OCI-LY3 (cell line): ENCODE results near the gene SGCE.

ENCODE experiments used
- H2AFZ ChIP-seq: fragments of 200-600, 300-600 bp; shearing (Covaris generic); 2 replicates; pipeline ENCODE4 v1.6.0; 2014; ENCODE audit warnings: antibody characterized with exemption, low read depth, low read length
- H3K27ac ChIP-seq: fragments of 200-600, 300-600 bp; sonication (generic); 2 replicates; pipeline ENCODE4 v1.5.1; 2014; ENCODE audit warnings: mild to moderate bottlenecking, low read length, moderate library complexity, mixed read lengths
- H3K27me3 ChIP-seq: fragments of 200-600, 300-600 bp; sonication (generic); 2 replicates; pipeline ENCODE4 v1.6.1; 2014; ENCODE audit warnings: low read depth, low read length, mixed read lengths
- H3K36me3 ChIP-seq: fragments of 200-600, 300-600 bp; sonication (generic); replicated peaks from 2 replicates; pipeline ENCODE3; 2014; ENCODE audit warnings: low read depth, low read length, mixed read lengths
- H3K4me1 ChIP-seq: fragments of 300-600, 200-600 bp; sonication (generic); 2 replicates; pipeline ENCODE4 v1.6.1; 2014; ENCODE audit warnings: low read length, mixed read lengths
- H3K4me2 ChIP-seq: fragments of 200-600, 300-600 bp; sonication (generic); 2 replicates; pipeline ENCODE4 v1.6.1; 2014; ENCODE audit warnings: low read length, mixed read lengths
- H3K4me3 ChIP-seq: fragments of 300-600, 200-600 bp; sonication (generic); 2 replicates; pipeline ENCODE4 v1.5.1; 2014; ENCODE audit warnings: antibody characterized with exemption, mild to moderate bottlenecking, low read length, moderate library complexity
- H3K79me2 ChIP-seq: fragments of 300-600, 200-600 bp; shearing (Covaris generic); 2 replicates; pipeline ENCODE4 v1.6.1; 2014; ENCODE audit warnings: mild to moderate bottlenecking, low read length, mixed read lengths
- H3K9ac ChIP-seq: fragments of 300-600, 200-600 bp; shearing (Covaris generic); 2 replicates; pipeline ENCODE4 v1.6.0; 2014; ENCODE audit warnings: mild to moderate bottlenecking, low read length, moderate library complexity
- H3K9me3 ChIP-seq: fragments of 200-600, 300-600 bp; shearing (Covaris generic); 2 replicates; pipeline ENCODE4 v1.6.1; 2014; ENCODE audit warnings: low read length, mixed read lengths; ENCODE audit not compliant: insufficient read depth
- H4K20me1 ChIP-seq: fragments of 200-600, 300-600 bp; sonication (generic); 2 replicates; pipeline ENCODE4 v1.6.1; 2016; ENCODE audit warnings: low read length, mixed read lengths; ENCODE audit not compliant: insufficient read depth
- CTCF ChIP-seq: fragments of 200-600, 300-600 bp; sonication (generic); IDR thresholded peaks from 2 replicates; pipeline ENCODE4 v1.5.1; 2014; ENCODE audit warnings: antibody characterized with exemption, low read length, low read depth
- EZH2phosphoT487 ChIP-seq: fragments of 200-600 bp; shearing (Covaris generic); IDR thresholded peaks from 2 replicates; pipeline ENCODE4 v1.6.1; 2018; ENCODE audit warnings: antibody characterized with exemption, mixed run types, low read depth

The SGCE gene

GRCh38 chr7:94580601-94581000 lies 75.3 kb downstream of the SGCE start:
- H3K27me3 ChIP-seq = no peaks in the 10 kb centered on the region
- TF ChIP-seq CTCF (no peak), EZH2phosphoT487 (no peak)
- H3K9me3 ChIP-seq = peaks cover 9% of the 10 kb centered on the region
- no peaks in the 10 kb centered on the region for H3K4me1 ChIP-seq
- peaks cover 11% of the 10 kb centered on the region for H3K36me3 ChIP-seq
- H3K4me3 ChIP-seq = no peak overlapping the region
- H3K4me2 ChIP-seq = no peak overlapping the region
- H3K9ac ChIP-seq = no peak overlapping the region
- no peak overlapping the region for H2AFZ ChIP-seq
- no peaks in the 10 kb centered on the region for H3K79me2 ChIP-seq
- H3K27ac ChIP-seq = no peak overlapping the region
- no peaks in the 10 kb centered on the region for H4K20me1 ChIP-seq

- peaks cover 14% of the 10 kb centered on the region for H3K9me3 ChIP-seq
- H3K4me2 ChIP-seq = no peak overlapping the region
- no peaks in the 10 kb centered on the region for H3K79me2 ChIP-seq
- TF ChIP-seq CTCF (no peak), EZH2phosphoT487 (no peak)
- no peak overlapping the region for H3K9ac ChIP-seq
- H3K4me1 ChIP-seq = no peaks in the 10 kb centered on the region
- H3K4me3 ChIP-seq = no peak overlapping the region
- H3K27ac ChIP-seq = no peak overlapping the region
- no peaks in the 10 kb centered on the region for H3K27me3 ChIP-seq
- no peak overlapping the region for H2AFZ ChIP-seq
- H3K36me3 ChIP-seq = peaks cover 15% of the 10 kb centered on the region
- H4K20me1 ChIP-seq = no peaks in the 10 kb centered on the region
Measured at GRCh38 chr7:94579470-94579869, 76.5 kb downstream of the SGCE start.

GRCh38 chr7:94578614-94579013 lies 77.3 kb downstream of the SGCE start:
- no peaks in the 10 kb centered on the region for H4K20me1 ChIP-seq
- no peak overlapping the region for H3K27ac ChIP-seq
- H3K79me2 ChIP-seq = no peaks in the 10 kb centered on the region
- peaks cover 14% of the 10 kb centered on the region for H3K9me3 ChIP-seq
- H3K9ac ChIP-seq = no peak overlapping the region
- H3K36me3 ChIP-seq = peaks cover 14% of the 10 kb centered on the region
- no peaks in the 10 kb centered on the region for H3K27me3 ChIP-seq
- TF ChIP-seq EZH2phosphoT487 (no peak), CTCF (no peak)
- H3K4me3 ChIP-seq = no peak overlapping the region
- H2AFZ ChIP-seq = no peak overlapping the region
- H3K4me2 ChIP-seq = no peak overlapping the region
- no peaks in the 10 kb centered on the region for H3K4me1 ChIP-seq

GRCh38 chr7:94577357-94577756 lies 78.6 kb downstream of the SGCE start:
- peaks cover 14% of the 10 kb centered on the region for H3K9me3 ChIP-seq
- H3K27me3 ChIP-seq = no peaks in the 10 kb centered on the region
- H3K36me3 ChIP-seq = peaks cover 11% of the 10 kb centered on the region
- H4K20me1 ChIP-seq = no peaks in the 10 kb centered on the region
- H2AFZ ChIP-seq = no peak overlapping the region
- TF ChIP-seq EZH2phosphoT487 (no peak), CTCF (no peak)
- H3K79me2 ChIP-seq = no peaks in the 10 kb centered on the region
- no peak overlapping the region for H3K27ac ChIP-seq
- H3K4me1 ChIP-seq = no peaks in the 10 kb centered on the region
- no peak overlapping the region for H3K4me3 ChIP-seq
- no peak overlapping the region for H3K9ac ChIP-seq
- no peak overlapping the region for H3K4me2 ChIP-seq
